Measurements from ENCODE around the gene TEX44. TPM values are rescaled to one million over a fixed set of nuclear protein-coding genes. Genes with fewer than 3 reads are reported as not detected.

The TEX44 gene
- total RNA-seq, 3 donors from 2014 or later (not counting 1 experiment from before 2014, with no cell fraction given): not detected

DNA sequence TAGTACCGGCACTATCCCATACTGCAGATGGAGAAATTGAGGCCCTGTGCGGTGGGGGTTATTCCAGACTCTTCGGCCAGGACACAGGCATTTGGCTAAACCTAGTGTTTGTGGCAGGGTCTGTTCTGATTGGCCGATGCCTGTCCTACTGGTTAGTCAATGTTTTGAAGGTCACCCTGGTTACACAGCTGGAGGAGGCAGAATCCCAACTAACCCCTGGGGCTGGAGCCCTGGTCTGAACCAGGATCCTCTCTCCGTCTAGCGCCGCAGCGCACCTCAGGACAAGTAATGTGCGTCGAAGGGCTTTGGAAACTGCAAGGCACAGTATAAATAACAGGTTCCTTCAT, 19.4 kb downstream of the TEX44 start:
- H3K36me3 ChIP-seq (ENCODE audit: control insufficient read depth, insufficient read depth, low read length): no peaks in the 10 kb centered on the region
- no peak overlapping the region for H3K4me3 ChIP-seq (ENCODE audit: low read length)
- no peak overlapping the region for H3K27ac ChIP-seq (ENCODE audit: low read length)
- H3K27me3 Mint-ChIP-seq (ENCODE audit: low read depth in 2 of 2): peaks cover 0 to 20% of the 10 kb centered on the region in 2 donors
- TF ChIP-seq, protein P1, sequence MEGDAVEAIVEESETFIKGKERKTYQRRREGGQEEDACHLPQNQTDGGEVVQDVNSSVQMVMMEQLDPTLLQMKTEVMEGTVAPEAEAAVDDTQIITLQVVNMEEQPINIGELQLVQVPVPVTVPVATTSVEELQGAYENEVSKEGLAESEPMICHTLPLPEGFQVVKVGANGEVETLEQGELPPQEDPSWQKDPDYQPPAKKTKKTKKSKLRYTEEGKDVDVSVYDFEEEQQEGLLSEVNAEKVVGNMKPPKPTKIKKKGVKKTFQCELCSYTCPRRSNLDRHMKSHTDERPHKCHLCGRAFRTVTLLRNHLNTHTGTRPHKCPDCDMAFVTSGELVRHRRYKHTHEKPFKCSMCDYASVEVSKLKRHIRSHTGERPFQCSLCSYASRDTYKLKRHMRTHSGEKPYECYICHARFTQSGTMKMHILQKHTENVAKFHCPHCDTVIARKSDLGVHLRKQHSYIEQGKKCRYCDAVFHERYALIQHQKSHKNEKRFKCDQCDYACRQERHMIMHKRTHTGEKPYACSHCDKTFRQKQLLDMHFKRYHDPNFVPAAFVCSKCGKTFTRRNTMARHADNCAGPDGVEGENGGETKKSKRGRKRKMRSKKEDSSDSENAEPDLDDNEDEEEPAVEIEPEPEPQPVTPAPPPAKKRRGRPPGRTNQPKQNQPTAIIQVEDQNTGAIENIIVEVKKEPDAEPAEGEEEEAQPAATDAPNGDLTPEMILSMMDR (IDR thresholded peaks at IDR 0.05): no peak
- H3K27me3 ChIP-seq (ENCODE audit: control insufficient read depth, insufficient read depth, low read length): peaks cover 2% of the 10 kb centered on the region
- H3K4me3 Mint-ChIP-seq: peak overlapping the region; percentile 4
- no peak for DNase-seq
- no peaks in the 10 kb centered on the region for H3K9me3 Mint-ChIP-seq
- no peaks in the 10 kb centered on the region for H3K36me3 Mint-ChIP-seq
- no peaks in the 10 kb centered on the region for H3K9me3 ChIP-seq (ENCODE audit: control insufficient read depth, insufficient read depth, low read length)
- peak overlapping the region in 1 of 2 donors; percentile 74 for H3K27ac Mint-ChIP-seq
- peaks cover 11 to 25% of the 10 kb centered on the region in 2 donors for H3K4me1 Mint-ChIP-seq
- WGBS (ENCODE audit: insufficient coverage): 74% methylated on average over 10 of the region's 10 CpGs
- no peak for ATAC-seq
- peaks cover 32% of the 10 kb centered on the region for H3K4me1 ChIP-seq (ENCODE audit: control insufficient read depth, insufficient read depth, low read length)
- intact Hi-C loops (cut with micrococcal nuclease): loop anchor here (1.0 to 5.0 kb wide), 3 partner anchors 50 to 103 kb away; no protein-coding TSS in a partner anchor

DNA sequence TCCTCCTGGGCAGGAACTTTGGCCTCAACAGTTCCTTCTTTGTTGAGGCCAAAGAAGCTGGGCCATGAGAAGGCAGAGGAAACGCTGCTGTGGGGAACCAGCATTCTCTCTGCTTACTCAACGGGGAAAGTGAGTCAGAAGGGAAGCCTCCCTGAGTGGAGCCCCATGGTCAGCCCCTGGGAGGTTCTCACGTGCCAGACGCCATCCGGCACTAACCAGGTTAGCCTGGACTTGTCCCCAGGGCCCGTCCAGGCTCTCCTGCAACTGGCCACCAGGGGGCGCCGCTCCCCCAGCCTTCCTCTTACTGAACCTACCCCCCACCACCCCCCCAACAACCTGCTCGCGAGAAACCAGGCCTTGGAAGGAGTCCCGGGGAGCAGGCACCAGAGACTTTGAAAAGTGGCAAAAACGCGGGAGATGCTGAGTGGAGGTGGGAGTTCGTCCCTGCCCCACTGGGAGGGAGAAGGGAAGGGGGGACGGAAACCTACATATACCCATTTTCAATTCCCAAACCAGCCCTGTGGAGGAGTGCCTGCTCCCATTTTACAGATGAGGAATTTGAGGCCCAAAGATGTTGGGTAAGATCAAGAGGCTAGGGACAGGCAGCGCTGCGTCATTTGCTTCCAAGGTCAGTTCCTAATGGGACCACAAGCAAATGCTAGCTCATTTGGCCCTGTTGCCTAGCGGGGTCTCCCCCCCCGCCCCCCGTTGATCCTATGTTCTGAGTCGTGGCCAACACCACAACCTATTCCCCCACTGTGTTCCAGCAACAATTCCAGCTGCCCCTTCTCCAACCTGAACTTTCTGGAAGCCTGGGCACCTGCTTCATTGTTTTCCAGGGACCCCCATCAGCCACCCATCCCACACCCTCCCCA, 20.0 kb downstream of the TEX44 start:
- no peak overlapping the region for H3K4me3 ChIP-seq (ENCODE audit: low read length)
- Mint-ChIP-seq H3K36me3 (no peaks in the 10 kb centered on the region), H3K27me3 (ENCODE audit: low read depth in 2 of 2) (peaks cover 0 to 20% of the 10 kb centered on the region in 2 donors), H3K27ac (peak overlapping the region in 1 of 2 donors; percentile 80), H3K4me3 (peak overlapping the region; percentile 87), H3K9me3 (no peaks in the 10 kb centered on the region), H3K4me1 (peaks cover 11 to 25% of the 10 kb centered on the region in 2 donors)
- intact Hi-C loops (cut with micrococcal nuclease): loop anchor here (1.0 to 5.0 kb wide), 3 partner anchors 50 to 103 kb away; no protein-coding TSS in a partner anchor
- TF ChIP-seq, protein P1 (IDR thresholded peaks at IDR 0.05): peak; percentile 86
- no peaks in the 10 kb centered on the region for H3K36me3 ChIP-seq (ENCODE audit: control insufficient read depth, insufficient read depth, low read length)
- H3K27me3 ChIP-seq (ENCODE audit: control insufficient read depth, insufficient read depth, low read length): peaks cover 2% of the 10 kb centered on the region
- H3K4me1 ChIP-seq (ENCODE audit: control insufficient read depth, insufficient read depth, low read length): peaks cover 32% of the 10 kb centered on the region
- peak; percentile 84 to 92 for DNase-seq
- WGBS (ENCODE audit: insufficient coverage): 27% methylated on average over 14 of the region's 21 CpGs
- ATAC-seq: peak; percentile 84 to 88 (median 84)
- peak overlapping the region; percentile 65 for H3K27ac ChIP-seq (ENCODE audit: low read length)
- no peaks in the 10 kb centered on the region for H3K9me3 ChIP-seq (ENCODE audit: control insufficient read depth, insufficient read depth, low read length)

DNA sequence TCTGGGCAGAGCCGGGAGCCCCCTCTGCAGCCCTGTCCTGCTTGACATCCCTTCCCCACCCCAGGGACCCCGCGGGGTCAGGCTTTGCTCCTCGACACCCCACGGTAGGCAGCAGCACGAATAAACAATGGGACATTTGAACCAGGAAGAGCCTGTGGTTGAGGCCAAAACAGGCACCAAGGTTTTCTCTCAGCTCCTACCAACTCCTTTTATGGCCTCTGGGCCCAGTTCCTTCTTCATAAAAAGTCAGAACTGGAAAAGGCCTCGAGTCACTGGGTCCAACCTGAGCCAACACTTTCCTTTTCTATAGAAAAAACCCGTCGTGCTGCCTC, 20.6 kb downstream of the TEX44 start:
- ATAC-seq (no peak), DNase-seq (no peak)
- peaks cover 0 to 20% of the 10 kb centered on the region in 2 donors for H3K27me3 Mint-ChIP-seq (ENCODE audit: low read depth in 2 of 2)
- peak overlapping the region; percentile 87 for H3K4me3 Mint-ChIP-seq
- no peaks in the 10 kb centered on the region for H3K9me3 Mint-ChIP-seq
- Histone ChIP-seq H3K9me3 (ENCODE audit: control insufficient read depth, insufficient read depth, low read length) (no peaks in the 10 kb centered on the region), H3K36me3 (ENCODE audit: control insufficient read depth, insufficient read depth, low read length) (no peaks in the 10 kb centered on the region), H3K4me1 (ENCODE audit: control insufficient read depth, insufficient read depth, low read length) (peaks cover 32% of the 10 kb centered on the region), H3K27ac (ENCODE audit: low read length) (peak overlapping the region; percentile 65), H3K4me3 (ENCODE audit: low read length) (peak overlapping the region; percentile 38), H3K27me3 (ENCODE audit: control insufficient read depth, insufficient read depth, low read length) (peaks cover 2% of the 10 kb centered on the region)
- peak overlapping the region; percentile 22 to 80 for H3K27ac Mint-ChIP-seq
- no peaks in the 10 kb centered on the region for H3K36me3 Mint-ChIP-seq
- TF ChIP-seq, protein P1 (IDR thresholded peaks at IDR 0.05): no peak
- WGBS (ENCODE audit: insufficient coverage): 5% methylated on average over 9 of the region's 9 CpGs
- H3K4me1 Mint-ChIP-seq: peaks cover 11 to 23% of the 10 kb centered on the region in 2 donors
- intact Hi-C loops (cut with micrococcal nuclease): loop anchor here (2.0 to 5.0 kb wide), 2 partner anchors 49 to 62 kb away; no protein-coding TSS in a partner anchor
